Measurements from ENCODE around the gene FBXW8.

FBXW8 gene

GRCh38 chr12:116950628-116951325 is 40.0 kb downstream of the FBXW8 start:
- H3K27me3 Mint-ChIP-seq = no peaks in the 10 kb centered on the region
- H3K27ac Mint-ChIP-seq = no peak overlapping the region
- no peaks in the 10 kb centered on the region for H3K9me3 Mint-ChIP-seq
- H3K4me1 Mint-ChIP-seq (ENCODE audit: low read depth) = no peaks in the 10 kb centered on the region
- peaks cover 35% of the 10 kb centered on the region for H3K36me3 Mint-ChIP-seq (ENCODE audit: low read depth)
- no peak overlapping the region for H3K4me3 Mint-ChIP-seq

DNA sequence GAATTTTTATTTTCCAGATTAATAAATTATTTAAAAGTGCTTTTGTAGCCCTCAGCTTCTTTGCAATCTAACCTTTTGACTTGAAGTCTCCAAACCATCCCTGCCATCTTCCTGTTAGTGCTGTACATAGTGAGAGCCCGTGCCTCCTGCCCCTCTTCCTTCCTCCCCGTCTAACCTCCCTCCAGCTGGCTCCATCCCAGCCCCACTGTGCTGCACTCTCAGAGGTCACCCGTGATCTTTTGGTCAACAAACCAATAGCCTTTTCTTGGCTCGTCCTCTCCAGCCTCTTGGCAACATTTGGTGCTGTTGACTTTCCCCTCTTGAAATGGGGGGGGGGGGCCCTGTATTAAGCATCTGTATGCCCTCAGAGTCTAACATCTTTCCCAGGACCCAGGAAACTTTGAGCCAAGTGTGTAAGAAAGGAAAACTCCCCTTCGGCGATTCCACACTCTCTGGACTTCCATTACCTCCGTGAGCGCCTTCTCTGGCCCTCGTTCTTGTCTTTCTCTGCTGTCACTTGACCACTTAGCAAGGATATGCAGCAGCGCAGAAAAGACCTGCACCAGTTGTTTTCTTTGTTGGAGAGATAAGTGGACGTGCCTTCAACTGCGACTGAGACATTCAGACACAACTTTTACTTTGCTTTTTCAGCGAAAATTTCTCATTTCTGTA is 44.1 kb downstream of the FBXW8 start:
- no peaks in the 10 kb centered on the region for H3K27me3 Mint-ChIP-seq
- peaks cover 4% of the 10 kb centered on the region for H3K4me1 Mint-ChIP-seq (ENCODE audit: low read depth)
- no peak overlapping the region for H3K27ac Mint-ChIP-seq
- no peaks in the 10 kb centered on the region for H3K9me3 Mint-ChIP-seq
- peaks cover 15% of the 10 kb centered on the region for H3K36me3 Mint-ChIP-seq (ENCODE audit: low read depth)
- H3K4me3 Mint-ChIP-seq = no peak overlapping the region

GRCh38 chr12:116955382-116956021 is 44.8 kb downstream of the FBXW8 start:
- no peak overlapping the region for H3K4me3 Mint-ChIP-seq
- no peaks in the 10 kb centered on the region for H3K9me3 Mint-ChIP-seq
- peaks cover 12% of the 10 kb centered on the region for H3K36me3 Mint-ChIP-seq (ENCODE audit: low read depth)
- H3K27ac Mint-ChIP-seq = no peak overlapping the region
- H3K4me1 Mint-ChIP-seq (ENCODE audit: low read depth) = peaks cover 10% of the 10 kb centered on the region
- H3K27me3 Mint-ChIP-seq = no peaks in the 10 kb centered on the region

GRCh38 chr12:116958402-116959197 is 47.9 kb downstream of the FBXW8 start:
- no peak overlapping the region for H3K4me3 Mint-ChIP-seq
- H3K27me3 Mint-ChIP-seq = no peaks in the 10 kb centered on the region
- peaks cover 31% of the 10 kb centered on the region for H3K4me1 Mint-ChIP-seq (ENCODE audit: low read depth)
- H3K27ac Mint-ChIP-seq = no peak overlapping the region
- no peaks in the 10 kb centered on the region for H3K9me3 Mint-ChIP-seq
- peaks cover 4% of the 10 kb centered on the region for H3K36me3 Mint-ChIP-seq (ENCODE audit: low read depth)

- Mint-ChIP-seq H3K4me1 (ENCODE audit: low read depth) (peaks cover 31% of the 10 kb centered on the region), H3K27ac (no peak overlapping the region), H3K4me3 (no peak overlapping the region), H3K36me3 (ENCODE audit: low read depth) (peaks cover 4% of the 10 kb centered on the region), H3K9me3 (no peaks in the 10 kb centered on the region), H3K27me3 (no peaks in the 10 kb centered on the region)
Observed at GRCh38 chr12:116959198-116959460, 48.4 kb downstream of the FBXW8 start.

DNA sequence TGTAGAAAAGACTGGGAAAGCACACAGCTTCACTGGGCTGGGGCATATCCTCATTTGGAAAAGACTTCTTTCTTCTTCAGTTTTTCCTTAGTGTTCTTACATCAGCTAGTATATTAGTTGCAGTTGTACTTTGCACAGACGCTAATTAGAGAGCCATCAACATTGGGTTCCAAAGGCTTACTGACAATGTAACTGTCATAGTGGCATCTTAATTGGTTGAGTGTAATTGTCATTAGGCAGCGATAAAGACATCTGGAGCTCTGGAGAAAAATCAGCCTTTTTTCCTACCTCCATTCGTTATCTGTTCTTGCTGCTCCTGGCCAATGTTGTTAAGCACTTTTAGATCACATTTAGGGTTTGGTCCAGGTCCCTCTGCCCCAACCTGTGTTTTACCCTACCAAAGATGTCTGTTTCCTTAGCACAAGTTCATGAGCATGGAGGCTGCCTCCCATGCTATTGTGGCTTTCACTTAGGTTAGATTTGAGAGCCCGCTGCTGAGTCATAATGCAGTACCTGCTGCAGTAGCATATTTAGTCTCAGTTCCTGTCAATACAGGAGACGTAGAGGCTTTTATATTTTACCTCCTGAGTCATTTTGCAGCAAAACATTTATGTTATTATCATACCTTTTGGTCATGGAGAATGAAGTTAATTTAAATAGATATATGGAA is 49.2 kb downstream of the FBXW8 start:
- H3K27ac Mint-ChIP-seq = peak overlapping the region; percentile 50
- no peaks in the 10 kb centered on the region for H3K27me3 Mint-ChIP-seq
- H3K9me3 Mint-ChIP-seq = no peaks in the 10 kb centered on the region
- H3K36me3 Mint-ChIP-seq (ENCODE audit: low read depth) = peaks cover 10% of the 10 kb centered on the region
- H3K4me3 Mint-ChIP-seq = no peak overlapping the region
- peaks cover 31% of the 10 kb centered on the region for H3K4me1 Mint-ChIP-seq (ENCODE audit: low read depth)

GRCh38 chr12:116962197-116962596 is 51.4 kb downstream of the FBXW8 start:
- Mint-ChIP-seq H3K4me1 (ENCODE audit: low read depth) (peaks cover 31% of the 10 kb centered on the region), H3K9me3 (no peaks in the 10 kb centered on the region), H3K36me3 (ENCODE audit: low read depth) (peaks cover 18% of the 10 kb centered on the region), H3K27ac (no peak overlapping the region), H3K4me3 (no peak overlapping the region), H3K27me3 (no peaks in the 10 kb centered on the region)

DNA sequence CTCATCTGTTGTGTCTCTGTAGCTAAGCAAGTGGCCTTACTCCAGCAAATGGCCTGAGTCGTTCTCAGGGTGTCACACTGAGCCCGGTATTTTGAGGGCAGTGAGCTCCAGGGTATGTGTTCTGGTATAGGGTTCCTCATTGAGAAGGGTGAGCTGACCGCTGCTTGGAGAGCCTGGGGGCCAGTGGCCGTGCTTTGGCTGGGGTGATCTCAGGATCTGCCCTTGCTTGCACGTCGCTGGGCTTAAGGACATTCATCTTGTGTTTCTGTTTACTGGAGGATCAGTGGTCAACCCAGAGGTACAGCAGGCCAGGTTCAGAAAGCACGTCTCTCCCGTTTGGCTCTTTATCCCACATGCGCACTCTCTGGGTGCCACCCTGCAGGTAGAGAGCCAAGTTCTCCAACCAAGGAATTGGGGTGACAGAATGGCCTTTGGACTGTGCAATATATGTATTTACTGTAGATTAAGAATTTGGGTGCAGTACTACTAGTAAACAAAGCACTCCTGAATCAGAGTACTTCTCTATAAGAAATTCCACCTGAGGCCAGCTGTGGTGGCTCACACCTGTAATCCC is 52.1 kb downstream of the FBXW8 start:
- Mint-ChIP-seq H3K4me1 (ENCODE audit: low read depth) (peaks cover 31% of the 10 kb centered on the region), H3K36me3 (ENCODE audit: low read depth) (peaks cover 24% of the 10 kb centered on the region), H3K27ac (no peak overlapping the region)

DNA sequence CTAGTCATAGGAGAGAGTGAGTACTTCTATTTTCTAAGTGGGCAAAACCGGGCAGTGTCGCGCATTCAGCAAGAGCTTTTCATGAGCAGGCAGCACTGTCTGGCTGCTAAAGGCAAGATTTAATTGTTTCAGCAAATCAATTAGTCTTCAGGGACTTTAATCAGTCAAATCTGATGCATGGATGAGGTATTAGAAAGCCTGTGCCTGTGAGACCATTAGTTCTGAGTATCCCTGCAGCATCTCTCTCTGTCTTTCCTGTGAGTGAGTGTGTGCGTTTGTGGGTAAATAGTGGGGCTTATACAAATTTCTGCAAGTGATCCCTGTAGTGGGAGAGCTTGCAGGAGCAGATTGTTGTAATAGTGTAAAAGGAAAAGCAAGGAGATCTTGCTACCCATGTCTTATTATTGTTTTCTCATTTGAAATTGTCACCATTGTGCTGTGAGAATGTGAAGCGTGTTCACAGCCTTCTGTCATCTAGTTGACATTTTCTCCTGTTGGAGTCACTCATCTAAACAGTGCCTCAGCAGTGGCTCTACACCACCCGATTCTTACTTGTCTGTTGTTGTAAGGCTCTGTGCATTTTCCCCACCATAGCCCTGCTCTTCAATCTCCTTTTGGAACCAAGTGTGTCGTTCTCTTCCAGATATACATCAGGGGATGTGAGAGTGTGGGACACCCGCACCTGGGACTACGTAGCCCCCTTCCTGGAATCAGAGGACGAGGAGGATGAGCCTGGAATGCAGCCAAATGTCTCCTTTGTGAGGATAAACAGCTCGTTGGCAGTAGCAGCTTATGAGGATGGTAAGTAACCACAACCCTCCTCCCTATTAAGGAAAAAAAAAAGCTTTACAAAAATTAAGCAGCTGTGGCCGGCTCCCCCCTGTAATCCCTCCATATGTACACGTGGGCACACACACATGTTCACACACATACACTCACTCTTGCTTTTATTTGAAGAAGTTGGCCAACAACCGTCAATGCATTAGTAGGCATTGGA is 53.6 kb downstream of the FBXW8 start:
- no peak overlapping the region for H3K4me3 Mint-ChIP-seq
- peaks cover 31% of the 10 kb centered on the region for H3K4me1 Mint-ChIP-seq (ENCODE audit: low read depth)
- H3K9me3 Mint-ChIP-seq = no peaks in the 10 kb centered on the region
- H3K27me3 Mint-ChIP-seq = no peaks in the 10 kb centered on the region
- peaks cover 37% of the 10 kb centered on the region for H3K36me3 Mint-ChIP-seq (ENCODE audit: low read depth)
- H3K27ac Mint-ChIP-seq = no peak overlapping the region

More for the DNA sequence above, 52.1 kb downstream of the FBXW8 start:
- Mint-ChIP-seq H3K27me3 (no peaks in the 10 kb centered on the region), H3K9me3 (no peaks in the 10 kb centered on the region), H3K4me3 (no peak overlapping the region)

GRCh38 chr12:116968986-116969385 is 58.2 kb downstream of the FBXW8 start:
- Mint-ChIP-seq H3K36me3 (ENCODE audit: low read depth) (peaks cover 64% of the 10 kb centered on the region), H3K4me3 (no peak overlapping the region), H3K4me1 (ENCODE audit: low read depth) (no peaks in the 10 kb centered on the region), H3K27me3 (no peaks in the 10 kb centered on the region), H3K27ac (no peak overlapping the region), H3K9me3 (no peaks in the 10 kb centered on the region)

- H3K4me3 Mint-ChIP-seq = no peak overlapping the region
- no peaks in the 10 kb centered on the region for H3K4me1 Mint-ChIP-seq (ENCODE audit: low read depth)
- no peaks in the 10 kb centered on the region for H3K27me3 Mint-ChIP-seq
- H3K9me3 Mint-ChIP-seq = no peaks in the 10 kb centered on the region
- no peak overlapping the region for H3K27ac Mint-ChIP-seq
- peaks cover 64% of the 10 kb centered on the region for H3K36me3 Mint-ChIP-seq (ENCODE audit: low read depth)
Observed at GRCh38 chr12:116969615-116970585, 59.1 kb downstream of the FBXW8 start.

DNA sequence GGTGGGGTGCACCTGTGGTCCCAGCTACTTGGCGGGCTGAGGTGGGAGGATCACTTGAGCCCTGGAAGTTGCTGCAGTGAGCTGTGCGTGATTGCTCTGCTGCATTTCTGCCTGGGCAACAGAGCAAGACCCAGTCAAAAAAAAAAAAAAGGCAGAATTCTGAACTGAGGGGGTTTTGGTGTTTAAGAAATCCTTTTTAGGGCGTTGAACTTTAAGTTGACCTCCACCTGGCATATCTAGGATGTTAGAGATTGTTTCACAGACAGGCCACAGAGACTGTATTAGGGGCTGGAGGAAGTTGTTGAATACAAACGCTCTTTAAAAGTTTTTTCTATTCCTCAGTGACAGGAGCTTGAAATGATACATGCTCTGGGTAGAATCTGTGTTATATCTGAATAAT is 60.5 kb downstream of the FBXW8 start:
- no peak overlapping the region for H3K27ac Mint-ChIP-seq

More for the DNA sequence above, 60.5 kb downstream of the FBXW8 start:
- peaks cover 58% of the 10 kb centered on the region for H3K36me3 Mint-ChIP-seq (ENCODE audit: low read depth)
- no peaks in the 10 kb centered on the region for H3K9me3 Mint-ChIP-seq
- H3K4me1 Mint-ChIP-seq (ENCODE audit: low read depth) = no peaks in the 10 kb centered on the region
- H3K4me3 Mint-ChIP-seq = no peak overlapping the region
- H3K27me3 Mint-ChIP-seq = no peaks in the 10 kb centered on the region
